Measurements from ENCODE around the gene ARHGEF4.

The ARHGEF4 gene

DNA sequence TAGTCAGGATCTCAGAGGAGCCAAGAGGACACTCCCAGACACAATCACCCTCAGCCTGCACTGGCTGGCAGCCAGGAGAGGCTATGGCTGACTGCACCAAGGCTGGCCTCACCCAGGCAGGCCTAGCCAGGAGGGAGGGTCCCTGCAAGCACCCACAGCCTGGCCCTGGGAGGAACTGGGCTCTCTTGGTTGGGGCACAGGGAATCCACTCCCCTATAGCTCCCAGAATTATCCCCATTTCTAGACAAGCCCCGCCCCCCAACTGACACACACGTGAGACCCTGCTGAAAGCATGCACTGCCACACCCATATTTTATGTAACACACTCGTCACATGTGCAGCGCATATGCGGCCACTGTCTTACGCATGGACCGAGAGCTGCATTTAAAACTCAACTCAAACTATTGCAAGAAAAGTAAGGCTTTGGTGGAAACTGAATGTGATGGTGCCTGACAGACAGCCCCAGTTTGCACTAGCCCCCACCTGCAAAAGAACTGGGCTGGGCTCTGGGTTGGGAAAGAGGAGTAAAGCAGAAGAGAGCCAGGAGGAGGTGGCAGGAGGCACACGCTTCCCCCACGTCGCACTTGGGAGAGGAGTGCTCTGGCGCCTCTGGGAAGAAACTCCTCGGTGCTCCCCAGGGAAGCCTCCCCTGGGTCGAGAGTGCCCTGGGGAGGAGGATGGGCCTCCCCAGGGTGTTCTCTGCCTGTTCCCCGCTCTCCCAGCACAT lies 28.9 kb upstream of the ARHGEF4 start:
- TF ChIP-seq, protein P1, sequence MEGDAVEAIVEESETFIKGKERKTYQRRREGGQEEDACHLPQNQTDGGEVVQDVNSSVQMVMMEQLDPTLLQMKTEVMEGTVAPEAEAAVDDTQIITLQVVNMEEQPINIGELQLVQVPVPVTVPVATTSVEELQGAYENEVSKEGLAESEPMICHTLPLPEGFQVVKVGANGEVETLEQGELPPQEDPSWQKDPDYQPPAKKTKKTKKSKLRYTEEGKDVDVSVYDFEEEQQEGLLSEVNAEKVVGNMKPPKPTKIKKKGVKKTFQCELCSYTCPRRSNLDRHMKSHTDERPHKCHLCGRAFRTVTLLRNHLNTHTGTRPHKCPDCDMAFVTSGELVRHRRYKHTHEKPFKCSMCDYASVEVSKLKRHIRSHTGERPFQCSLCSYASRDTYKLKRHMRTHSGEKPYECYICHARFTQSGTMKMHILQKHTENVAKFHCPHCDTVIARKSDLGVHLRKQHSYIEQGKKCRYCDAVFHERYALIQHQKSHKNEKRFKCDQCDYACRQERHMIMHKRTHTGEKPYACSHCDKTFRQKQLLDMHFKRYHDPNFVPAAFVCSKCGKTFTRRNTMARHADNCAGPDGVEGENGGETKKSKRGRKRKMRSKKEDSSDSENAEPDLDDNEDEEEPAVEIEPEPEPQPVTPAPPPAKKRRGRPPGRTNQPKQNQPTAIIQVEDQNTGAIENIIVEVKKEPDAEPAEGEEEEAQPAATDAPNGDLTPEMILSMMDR (conservative IDR thresholded peaks at IDR 0.05; ENCODE audit: control insufficient read depth, insufficient read depth, low read depth, low read length), result no peak
- DNase-seq (ENCODE audit: low read depth), result no peak
- no peak overlapping the region for H3K4me3 ChIP-seq (ENCODE audit: control insufficient read depth, low read depth, low read length)

DNA sequence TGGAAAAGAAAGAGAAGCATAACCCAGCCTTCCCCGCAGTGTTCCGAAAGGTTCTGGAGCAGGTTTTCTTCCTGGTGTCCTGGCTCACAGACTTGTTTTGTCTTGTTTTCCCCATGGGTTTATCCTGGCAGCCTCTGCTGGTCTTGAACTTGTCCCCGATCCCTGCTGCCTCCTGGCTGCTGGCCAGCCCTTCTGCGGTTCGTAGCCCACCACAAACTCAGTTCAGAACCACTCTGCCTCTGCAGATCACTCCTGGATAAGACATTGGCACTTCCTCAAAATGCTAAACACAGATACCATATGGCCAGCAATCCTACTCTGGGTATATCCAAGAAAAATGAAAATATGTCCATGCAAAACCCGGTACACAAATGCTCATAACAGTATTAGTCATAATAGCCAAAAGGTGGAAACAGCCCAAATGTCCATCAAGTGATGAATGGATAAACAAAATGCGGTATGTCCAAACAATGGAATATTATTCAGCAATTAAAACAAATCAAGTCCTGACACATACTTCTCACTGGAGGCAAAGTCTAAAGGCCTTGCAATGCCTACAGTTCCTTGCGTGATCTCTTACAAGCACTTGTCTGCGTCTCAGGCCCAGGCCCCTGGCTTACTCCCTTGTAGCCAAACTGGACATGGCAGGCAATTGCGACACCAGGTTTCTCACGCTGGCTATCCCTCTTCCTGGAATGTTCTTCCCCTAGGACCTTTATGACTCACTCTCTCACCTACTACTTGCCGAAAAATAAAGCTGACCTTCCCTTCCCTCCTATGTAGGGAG lies 28.0 kb upstream of the ARHGEF4 start:
- TF ChIP-seq, protein P1 (conservative IDR thresholded peaks at IDR 0.05; ENCODE audit: control insufficient read depth, insufficient read depth, low read depth, low read length), result no peak
- H3K4me3 ChIP-seq (ENCODE audit: control insufficient read depth, low read depth, low read length), result no peak overlapping the region
- DNase-seq (ENCODE audit: low read depth), result peak; percentile 35

DNA sequence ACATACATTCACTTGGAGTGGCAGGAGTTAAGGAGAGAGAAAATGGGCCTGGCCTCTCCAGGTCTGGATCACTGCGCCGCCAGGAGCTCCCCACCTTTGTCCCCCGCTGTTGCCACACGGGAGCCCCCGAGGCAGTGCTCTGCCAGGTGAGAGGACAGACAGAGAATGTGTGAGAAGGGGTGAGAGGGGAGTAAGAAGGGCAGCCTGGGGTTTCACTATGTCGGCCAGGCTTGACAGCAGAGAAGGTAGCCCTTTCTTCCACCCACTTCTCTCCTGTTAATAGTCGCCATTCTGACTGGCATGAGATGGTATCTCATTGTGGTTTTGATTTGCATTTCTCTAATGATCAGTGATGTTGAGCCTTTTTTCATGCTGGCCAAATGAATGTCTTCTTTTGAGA lies 26.2 kb upstream of the ARHGEF4 start:
- no peak for DNase-seq (ENCODE audit: low read depth)
- H3K4me3 ChIP-seq (ENCODE audit: control insufficient read depth, low read depth, low read length), result no peak overlapping the region
- TF ChIP-seq, protein P1 (conservative IDR thresholded peaks at IDR 0.05; ENCODE audit: control insufficient read depth, insufficient read depth, low read depth, low read length), result no peak

DNA sequence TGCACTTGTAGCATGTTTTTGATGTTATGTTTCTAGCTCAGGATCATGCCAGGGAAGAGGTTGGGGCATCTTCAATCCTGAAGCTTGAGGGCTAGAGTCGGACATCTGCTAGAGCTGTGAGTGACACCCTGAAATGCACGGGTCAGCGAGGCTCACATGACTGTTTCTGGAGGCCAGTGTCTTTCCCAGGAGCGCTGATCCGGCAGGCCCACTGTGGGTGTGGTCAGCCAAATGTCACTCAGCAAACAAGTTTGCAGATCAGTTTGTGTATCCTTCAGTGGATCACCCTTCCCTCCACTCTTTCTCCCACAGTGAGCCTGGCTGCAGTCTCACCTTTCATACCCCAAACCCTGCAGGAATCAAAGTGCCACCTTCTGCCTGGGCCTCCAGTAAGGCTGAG lies 23.0 kb upstream of the ARHGEF4 start:
- no peak overlapping the region for H3K4me3 ChIP-seq (ENCODE audit: control insufficient read depth, low read depth, low read length)
- DNase-seq (ENCODE audit: low read depth), result no peak
- TF ChIP-seq, protein P1 (conservative IDR thresholded peaks at IDR 0.05; ENCODE audit: control insufficient read depth, insufficient read depth, low read depth, low read length), result no peak

DNA sequence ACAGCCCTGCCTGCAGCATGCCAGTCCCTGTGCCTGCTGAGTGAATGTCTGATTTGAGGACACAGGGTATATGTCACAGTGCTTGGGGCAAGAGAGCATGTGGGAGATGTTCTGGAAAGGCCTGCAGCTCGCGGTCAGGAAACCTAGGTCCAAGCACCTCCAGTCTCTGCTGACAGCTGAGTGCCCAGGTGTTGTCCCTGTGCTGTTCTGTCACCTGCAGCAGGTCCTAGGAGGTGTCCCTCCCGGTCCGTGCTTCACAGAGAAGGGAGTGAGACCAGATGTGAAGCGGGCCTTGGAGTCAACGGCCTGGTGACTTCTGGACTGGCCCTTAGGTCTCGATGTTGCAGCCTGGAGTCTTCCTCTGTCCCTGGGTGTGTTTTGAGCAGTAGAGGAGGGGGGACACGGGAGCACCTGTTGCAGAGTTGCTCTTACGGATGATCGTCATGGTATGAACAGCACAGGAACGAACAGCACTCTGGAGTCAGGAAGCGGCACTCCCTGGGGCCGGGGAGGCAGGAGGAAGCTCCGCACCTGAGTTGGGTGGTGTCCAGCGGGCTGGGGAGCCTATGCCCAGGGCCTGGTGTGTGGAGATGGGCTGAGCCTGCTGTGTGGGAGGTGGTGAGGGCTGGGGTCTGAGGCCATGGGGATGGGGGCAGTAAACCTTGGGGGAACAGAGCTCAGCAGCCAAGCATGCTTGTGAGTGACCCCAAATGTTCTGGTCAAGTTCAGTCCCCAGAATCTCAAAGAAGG lies 21.6 kb upstream of the ARHGEF4 start:
- TF ChIP-seq, protein P1 (conservative IDR thresholded peaks at IDR 0.05; ENCODE audit: control insufficient read depth, insufficient read depth, low read depth, low read length), result no peak
- no peak overlapping the region for H3K4me3 ChIP-seq (ENCODE audit: control insufficient read depth, low read depth, low read length)
- DNase-seq (ENCODE audit: low read depth), result no peak

DNA sequence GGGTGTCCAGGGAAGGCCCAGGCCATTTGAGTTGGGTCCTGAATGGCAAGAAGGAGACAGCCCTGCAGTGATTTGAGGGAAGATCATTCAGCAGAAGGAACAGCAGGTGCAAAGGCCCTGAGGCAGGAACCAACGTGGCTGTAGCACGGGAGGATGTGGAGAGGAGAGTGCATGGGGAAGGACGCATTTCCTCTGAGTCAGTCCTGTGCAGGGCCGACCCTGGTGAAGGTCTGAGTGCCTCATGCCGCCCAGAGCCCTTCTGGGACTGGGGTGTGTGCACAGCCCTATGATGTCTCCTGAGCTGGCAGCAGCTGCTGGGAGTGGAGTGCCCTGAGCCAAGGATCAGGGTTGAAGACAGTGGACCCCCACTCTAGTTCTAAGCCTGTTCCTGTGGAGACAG lies 17.9 kb upstream of the ARHGEF4 start:
- DNase-seq (ENCODE audit: low read depth), result no peak
- TF ChIP-seq, protein P1 (conservative IDR thresholded peaks at IDR 0.05; ENCODE audit: control insufficient read depth, insufficient read depth, low read depth, low read length), result no peak

More for the DNA sequence above, 17.9 kb upstream of the ARHGEF4 start:
- H3K4me3 ChIP-seq (ENCODE audit: control insufficient read depth, low read depth, low read length), result no peak overlapping the region

Measured in fibroblast of mammary gland (primary cell).